ENCODE measurements around the gene FBXO31. TPM values are rescaled to one million over a fixed set of nuclear protein-coding genes. Genes with fewer than 3 reads are reported as not detected.

The FBXO31 gene
- total and polyA plus RNA-seq, 2 of the 13 experiments (the other 11 are each of a cell fraction or from before 2014, with no cell fraction given), result 92.4 to 101 TPM

DNA sequence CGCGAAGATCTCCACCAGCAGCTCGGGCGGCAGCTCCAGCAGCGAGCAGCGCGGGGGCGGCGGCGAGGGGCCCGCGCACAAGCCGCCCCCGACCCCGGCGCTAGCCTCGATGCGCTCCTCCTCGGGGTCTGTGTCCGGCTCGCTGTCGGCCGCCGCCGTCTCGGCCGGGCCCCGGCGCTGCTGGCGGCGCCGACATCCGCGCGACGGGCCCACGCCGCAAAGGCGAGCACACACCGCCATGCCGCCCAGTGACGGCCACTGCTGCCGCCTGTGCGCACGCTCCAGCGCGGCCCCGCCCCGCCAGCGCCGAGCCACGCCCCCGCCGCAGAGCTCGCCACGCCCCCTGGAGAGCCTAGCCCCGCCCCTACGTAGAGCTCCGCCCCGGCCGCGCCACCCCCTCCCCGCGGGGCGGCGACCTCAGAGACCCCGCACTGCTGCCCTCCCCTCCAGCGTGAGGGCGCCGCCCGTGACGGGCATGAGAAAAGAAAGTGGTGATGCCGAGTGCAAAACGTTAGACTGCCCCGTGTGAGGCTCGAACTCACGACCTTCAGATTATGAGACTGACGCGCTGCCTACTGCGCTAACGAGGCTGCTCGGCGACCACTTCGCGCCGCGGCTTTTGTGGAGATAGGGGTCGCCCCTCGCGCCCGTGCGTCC lies at the start of gene FBXO31 (continued):
- TF ChIP-seq RNF219 (CRISPR knock-in tag; IDR thresholded peaks at IDR 0.05) (no peak), MTF1 (CRISPR knock-in tag; IDR thresholded peaks at IDR 0.05) (peak; percentile 98), HOXA5 (CRISPR knock-in tag; IDR thresholded peaks at IDR 0.05) (peak; percentile 73), NR2C2 (CRISPR knock-in tag; IDR thresholded peaks at IDR 0.05; ENCODE audit: borderline replicate concordance) (peak; percentile 72), ZC3H13 (CRISPR knock-in tag; IDR thresholded peaks at IDR 0.05) (peak; percentile 92), CHD4 (IDR thresholded peaks at IDR 0.05; ENCODE audit: borderline replicate concordance, low read length) (no peak), BHLHE40 (IDR thresholded peaks at IDR 0.05; ENCODE audit: low read length) (peak; percentile 91), ZNF550 (CRISPR knock-in tag; IDR thresholded peaks at IDR 0.05; ENCODE audit: borderline replicate concordance) (peak; percentile 94; the same call in 1 of the 2 replicates), ZNF292 (CRISPR knock-in tag; IDR thresholded peaks at IDR 0.05; ENCODE audit: borderline replicate concordance, low read depth) (0 out of 2 replicates have a peak, but pooled peaks have one; percentile 49), ZNF891 (CRISPR knock-in tag; IDR thresholded peaks at IDR 0.05) (no peak), REXO4 (CRISPR knock-in tag; IDR thresholded peaks at IDR 0.05; ENCODE audit: borderline replicate concordance) (0 out of 2 replicates have a peak, but pooled peaks have one; percentile 12), TAF15 (IDR thresholded peaks at IDR 0.05; ENCODE audit: low read depth, low read length, poor library complexity, severe bottlenecking) (peak; percentile 25), SIX4 (CRISPR knock-in tag; IDR thresholded peaks at IDR 0.05) (peak; percentile 75), CBX1 (IDR thresholded peaks at IDR 0.05; ENCODE audit: low read depth) (peak; percentile 89), KDM3A (CRISPR knock-in tag; IDR thresholded peaks at IDR 0.05; ENCODE audit: low read depth) (no peak; the same call in 1 of the 2 replicates), PTBP1 (IDR thresholded peaks at IDR 0.05; ENCODE audit: low read depth, low read length, poor library complexity, severe bottlenecking) (peak; percentile 47), HNRNPUL1 (IDR thresholded peaks at IDR 0.05; ENCODE audit: low read depth, low read length) (no peak), ZBTB2 (CRISPR knock-in tag; IDR thresholded peaks at IDR 0.05; ENCODE audit: low read depth) (no peak; the same call in none of the 2 replicates), ZNF788 (CRISPR knock-in tag; IDR thresholded peaks at IDR 0.05; ENCODE audit: borderline replicate concordance) (peak; percentile 92; the same call in 1 of the 2 replicates), ZNF136 (CRISPR knock-in tag; IDR thresholded peaks at IDR 0.05; ENCODE audit: low read depth) (peak; percentile 73; the same call in 1 of the 2 replicates), TARDBP (CRISPR knock-in tag; IDR thresholded peaks at IDR 0.05) (peak; percentile 93), IKZF5 (CRISPR knock-in tag; IDR thresholded peaks at IDR 0.05) (peak; percentile 91)
- TF ChIP-seq, protein P1, sequence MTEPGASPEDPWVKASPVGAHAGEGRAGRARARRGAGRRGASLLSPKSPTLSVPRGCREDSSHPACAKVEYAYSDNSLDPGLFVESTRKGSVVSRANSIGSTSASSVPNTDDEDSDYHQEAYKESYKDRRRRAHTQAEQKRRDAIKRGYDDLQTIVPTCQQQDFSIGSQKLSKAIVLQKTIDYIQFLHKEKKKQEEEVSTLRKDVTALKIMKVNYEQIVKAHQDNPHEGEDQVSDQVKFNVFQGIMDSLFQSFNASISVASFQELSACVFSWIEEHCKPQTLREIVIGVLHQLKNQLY (CRISPR knock-in tag; IDR thresholded peaks at IDR 0.05), result peak; percentile 72; the same call in 1 of the 2 replicates

All from HepG2 (cell line).